HG02938 (cell line): ENCODE data around the gene ANKRD53.

Experiments used
- ATAC-seq: cut with Tn5 transposase; IDR thresholded peaks from one replicate; pipeline ENCODE4 v1.9.1; 2021; ENCODE audit warnings: mild to moderate bottlenecking, moderate library complexity; ENCODE audit not compliant: unreplicated experiment

The ANKRD53 gene

GRCh38 chr2:70978341-70979179 is at the start of gene ANKRD53:
TSS of gene ANKRD53 (plus strand) at chr2:70978630. CDS start at chr2:70978646, 16 bp downstream.
- ATAC-seq, result no peak

- ATAC-seq, result no peak
Measured at GRCh38 chr2:70930371-70931329, 47.8 kb upstream of the ANKRD53 start.

DNA sequence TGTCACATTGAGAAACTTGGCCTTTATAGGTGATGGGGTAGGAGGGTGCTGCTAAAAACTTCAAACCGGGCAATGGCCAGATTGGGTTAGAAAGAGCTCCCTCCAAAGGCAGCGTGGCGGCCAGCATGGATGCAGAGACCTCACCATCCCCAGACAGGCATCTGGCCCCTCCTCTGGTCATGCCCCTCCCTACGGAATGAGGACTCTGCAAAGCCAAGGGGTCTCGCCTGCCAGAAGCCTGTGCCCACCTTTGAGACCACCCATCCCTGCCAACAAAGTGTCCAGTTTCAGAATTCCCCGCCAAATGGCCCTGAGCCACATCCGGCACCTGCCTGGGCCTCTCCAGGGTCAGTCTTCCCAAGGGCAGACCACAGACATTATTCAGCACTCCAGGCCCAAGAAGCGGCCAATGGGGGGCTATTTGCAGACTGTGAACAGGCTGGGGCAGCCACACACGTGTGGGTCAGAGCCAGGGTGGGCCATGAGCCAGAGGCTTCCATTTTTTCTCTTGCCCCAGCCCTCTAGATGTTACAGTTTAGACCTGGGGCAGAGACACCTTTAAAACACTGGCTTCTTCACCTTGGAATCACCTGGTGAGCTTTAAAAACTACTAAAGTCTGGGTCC is 46.9 kb upstream of the ANKRD53 start:
- no peak for ATAC-seq

- ATAC-seq, result no peak
Measured at GRCh38 chr2:70932631-70933230, 45.7 kb upstream of the ANKRD53 start.

DNA sequence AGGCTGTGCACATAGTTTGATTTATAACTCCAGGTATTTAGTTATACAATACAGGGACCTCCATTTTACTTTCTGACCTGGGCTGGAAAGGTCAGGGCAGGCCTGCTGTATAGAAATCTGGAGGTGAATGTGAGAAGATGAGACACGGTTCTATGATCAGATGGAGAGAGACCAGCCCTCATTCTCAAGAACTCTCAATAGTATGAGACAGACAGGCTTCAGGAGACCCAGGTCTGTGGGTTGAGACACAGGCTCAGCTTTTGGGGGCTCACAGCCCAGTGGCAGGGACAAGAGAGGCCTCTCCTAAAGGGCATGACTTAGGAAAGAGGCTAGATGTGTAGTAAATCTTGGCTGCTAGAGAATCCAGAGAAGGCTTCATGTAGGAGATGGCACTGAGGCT is 43.4 kb upstream of the ANKRD53 start:
- ATAC-seq, result no peak

GRCh38 chr2:70935468-70936164 is 42.8 kb upstream of the ANKRD53 start, which contains the start of gene ATP6V1B1:
TSS of gene ATP6V1B1 (plus strand) at chr2:70935900. CDS start at chr2:70935955, 55 bp downstream.
- ATAC-seq, result no peak

- no peak for ATAC-seq
Measured at GRCh38 chr2:70936165-70936978, 42.1 kb upstream of the ANKRD53 start.

DNA sequence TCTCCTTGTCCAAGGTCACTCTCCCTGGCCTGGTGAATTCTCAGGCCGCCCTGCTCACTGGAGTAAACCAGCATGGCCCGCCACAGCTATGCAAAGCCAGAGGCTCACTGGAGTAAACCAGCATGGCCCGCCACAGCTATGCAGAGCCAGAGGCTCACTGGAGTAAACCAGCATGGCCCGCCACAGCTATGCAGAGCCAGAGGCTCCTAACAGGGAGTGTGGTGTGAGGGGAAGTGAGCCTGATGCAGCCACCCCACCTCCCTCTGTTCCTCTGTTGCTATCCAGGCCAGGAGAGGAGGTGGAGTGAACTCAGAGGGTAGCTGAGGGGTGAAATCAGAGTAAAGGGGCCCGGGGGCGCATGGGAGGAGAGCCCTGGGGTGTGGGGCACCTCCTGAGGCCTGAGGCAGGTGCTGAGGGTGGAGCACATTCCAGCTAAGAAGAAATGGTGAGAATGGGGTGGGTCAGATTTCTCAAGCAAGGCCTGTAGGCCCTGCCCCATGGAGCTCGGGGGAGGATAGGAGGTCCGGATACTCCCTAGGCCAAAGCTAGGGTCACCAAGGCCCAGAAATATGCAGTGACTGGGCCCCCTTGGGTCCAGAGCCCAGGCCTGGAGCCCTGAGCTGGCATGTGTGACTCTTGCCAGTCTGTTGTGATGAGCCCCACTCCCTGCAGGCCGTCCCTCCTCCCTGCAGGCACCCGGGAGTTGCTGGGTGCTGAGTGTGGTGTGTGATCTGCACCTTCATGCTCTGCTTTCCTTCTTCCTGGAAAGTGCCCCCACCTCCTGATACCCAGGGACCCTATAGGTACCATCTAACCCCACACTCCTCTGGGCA is 41.2 kb upstream of the ANKRD53 start:
- ATAC-seq, result no peak

GRCh38 chr2:70937866-70938585 is 40.4 kb upstream of the ANKRD53 start:
- no peak for ATAC-seq

- ATAC-seq, result no peak
Measured at GRCh38 chr2:70938586-70938950, 39.9 kb upstream of the ANKRD53 start.

- no peak for ATAC-seq
Measured at GRCh38 chr2:70939001-70939838, 39.2 kb upstream of the ANKRD53 start.

DNA sequence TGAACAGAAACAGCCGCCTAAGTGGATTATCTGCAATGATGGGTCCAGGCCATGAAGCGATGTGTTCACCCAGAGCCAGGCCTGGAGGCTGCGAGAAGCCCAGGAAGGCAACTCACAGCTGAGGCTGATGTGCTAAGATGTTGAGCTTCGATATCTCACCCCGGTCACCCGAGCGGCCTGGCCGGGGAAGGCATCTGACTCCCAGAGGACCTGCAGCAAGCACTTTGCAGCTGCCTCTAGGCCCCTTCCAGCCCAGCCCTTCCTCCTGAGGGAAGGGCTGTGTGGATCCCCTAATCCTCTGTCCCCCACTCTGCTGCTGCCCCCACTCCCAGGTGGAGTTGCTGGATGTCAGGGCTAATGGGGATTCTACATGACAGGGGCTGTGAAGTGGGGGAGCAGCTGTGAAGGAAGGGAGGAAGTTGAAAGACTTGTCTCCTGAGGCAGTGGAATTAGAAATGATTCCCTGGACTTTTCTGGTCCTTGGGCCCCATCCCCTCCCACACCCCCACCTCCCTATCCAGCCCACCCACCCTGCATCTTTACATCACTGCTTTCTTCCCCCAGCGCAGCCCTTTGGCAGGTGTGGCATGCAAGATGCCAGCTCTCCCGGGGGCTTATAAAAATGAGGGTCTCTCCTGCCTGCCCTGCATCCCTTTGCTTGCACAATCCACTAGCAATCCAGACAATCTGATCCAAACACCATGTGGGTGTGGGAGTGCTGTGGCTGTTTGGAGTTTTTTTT is 38.4 kb upstream of the ANKRD53 start:
- ATAC-seq, result no peak

DNA sequence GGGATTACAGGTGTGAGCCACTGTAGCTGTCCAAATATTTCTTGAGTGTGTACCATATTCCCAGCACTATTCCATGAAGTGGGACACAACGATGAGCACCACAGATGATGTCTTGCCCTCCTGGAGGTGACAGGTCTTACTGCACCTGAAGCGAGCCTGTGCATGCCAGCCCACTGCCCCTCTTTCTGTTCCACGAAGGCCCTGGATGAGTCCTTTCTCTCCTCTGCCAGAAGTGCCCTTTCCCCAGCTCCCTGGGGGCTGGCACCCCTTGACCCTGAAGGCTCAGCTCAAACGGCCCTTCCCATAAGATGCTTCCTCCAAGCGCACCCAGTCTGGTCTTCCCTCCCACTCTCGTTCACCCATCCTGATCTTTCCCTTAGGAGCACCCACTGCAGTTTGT is 37.2 kb upstream of the ANKRD53 start:
- no peak for ATAC-seq

GRCh38 chr2:70941701-70942100 is 36.7 kb upstream of the ANKRD53 start:
- no peak for ATAC-seq

- ATAC-seq, result no peak
Measured at GRCh38 chr2:70942396-70943204, 35.8 kb upstream of the ANKRD53 start.
